K562 (cell line): Measurements from ENCODE around the gene AFF2. TPM values are rescaled to one million over a fixed set of nuclear protein-coding genes. Genes with fewer than 3 reads are reported as not detected.

Source experiments
- ATAC-seq: fragments of 200-7000 bp; cut with Tn5 transposase; 3 replicates; pipeline ENCODE4 v1.9.1; 2020; ENCODE audit warnings: moderate library complexity
- BruUV-seq: library from RNA; stranded (reverse); fragments of 400-500 nt; replicated peaks from 2 replicates; lab custom pipeline; 2021; lab: Mats Ljungman, UMichigan
- CTCF ChIA-PET: fragments of 300-600 bp; formaldehyde crosslinking; extraction: SDS; loops from one replicate; lab custom pipeline; 2021; ENCODE audit warnings: low intra/inter-chr PET ratio; lab: Yijun Ruan, JAX
- POLR2A ChIA-PET: fragments of 300-600, 350-650 bp; sonication (Branson Sonifier 250); formaldehyde crosslinking; extraction: SDS; loops from one replicate; lab custom pipeline; 2021; ENCODE audit warnings: antibody characterized with exemption, inconsistent platforms; lab: Yijun Ruan, JAX
- DNase-seq, 4 experiments: peaks; one replicate each; pipeline versions ENCODE4 v3.0.0 to v3.0.0-alpha.2; 2011 to 2018; ENCODE audit warnings: low spot score in 3 of 4, mixed read lengths in 3 of 4; ENCODE audit errors: extremely low read depth in 1 of 4
- FAIRE-seq: peaks from 2 replicates; lab custom pipeline; 2011; peaks lifted over from hg19 to GRCh38; lab: Jason Lieb, UNC
- H2AFZ ChIP-seq: 2 replicates; pipeline ENCODE4 v1.6.0; 2011; ENCODE audit warnings: low read depth, low read length, control low read depth, inconsistent platforms
- H3K27ac ChIP-seq: fragments of 200-600 bp; 3 replicates; pipeline ENCODE4 v1.8.0; 2011; ENCODE audit warnings: low read depth, mild to moderate bottlenecking, control low read depth, inconsistent platforms, low read length, moderate library complexity, mixed read lengths; ENCODE audit errors: extremely low read depth
- H3K27me3 ChIP-seq, 2 experiments: fragments of 300-600 bp in 1 of 2; 2 replicates in 1 of 2; 3 replicates in 1 of 2; pipeline versions ENCODE4 v1.6.0 to v1.8.0; 2011; ENCODE audit warnings: inconsistent platforms in 2 of 2, low read length in 2 of 2, mild to moderate bottlenecking in 1 of 2, mixed read lengths in 1 of 2, moderate library complexity in 1 of 2; ENCODE audit not compliant: control insufficient read depth in 2 of 2, insufficient read depth in 2 of 2
- H3K36me3 ChIP-seq: fragments of 300-600 bp; 3 replicates; pipeline ENCODE4 v1.8.0; 2011; ENCODE audit warnings: mild to moderate bottlenecking, low read length, inconsistent platforms; ENCODE audit not compliant: control insufficient read depth, insufficient read depth
- H3K4me1 ChIP-seq, 2 experiments: fragments of 200-600 bp in 1 of 2; replicated peaks in 1 of 2; 2 replicates in 1 of 2; 3 replicates in 1 of 2; pipeline versions ENCODE4 v1.5.1 to v1.8.0; 2011; ENCODE audit warnings: inconsistent platforms in 2 of 2, low read length in 2 of 2, mild to moderate bottlenecking in 1 of 2, mixed read lengths in 1 of 2, moderate library complexity in 1 of 2; ENCODE audit not compliant: control insufficient read depth in 2 of 2, insufficient read depth in 2 of 2
- H3K4me2 ChIP-seq: 2 replicates; pipeline ENCODE4 v1.6.1; 2011; ENCODE audit warnings: low read length, control low read depth, inconsistent platforms, mixed read lengths; ENCODE audit not compliant: insufficient read depth
- H3K4me3 ChIP-seq: fragments of 200-600 bp; sonication (generic), shearing (Covaris generic); 2 replicates; pipeline ENCODE4 v1.5.1; 2016; ENCODE audit warnings: control low read depth, inconsistent platforms
- H3K79me2 ChIP-seq: fragments of 200-600 bp; 3 replicates; pipeline ENCODE4 v1.8.0; 2011; ENCODE audit warnings: low read length, inconsistent platforms; ENCODE audit not compliant: control insufficient read depth, insufficient read depth
- H3K9ac ChIP-seq, 2 experiments: 2 replicates each; pipeline versions ENCODE4 v1.6.0 to v1.6.1; 2011; ENCODE audit warnings: low read depth in 2 of 2, low read length in 2 of 2, control low read depth in 1 of 2, inconsistent platforms in 1 of 2, mild to moderate bottlenecking in 1 of 2, mixed read lengths in 1 of 2; ENCODE audit not compliant: insufficient read depth in 1 of 2
- H3K9me1 ChIP-seq: one replicate; pipeline ENCODE4 v1.6.0; 2011; ENCODE audit warnings: inconsistent platforms, mild to moderate bottlenecking, low read length, moderate library complexity; ENCODE audit not compliant: control insufficient read depth, insufficient read depth
- H3K9me3 ChIP-seq: replicated peaks from 2 replicates; pipeline ENCODE4 v1.5.1; 2011; ENCODE audit warnings: low read depth, low read length, inconsistent platforms; ENCODE audit not compliant: control insufficient read depth, insufficient read depth
- H4K20me1 ChIP-seq: replicated peaks from 2 replicates; pipeline ENCODE4 v1.6.1; 2011; ENCODE audit warnings: low read length, inconsistent platforms, mixed read lengths; ENCODE audit not compliant: control insufficient read depth, insufficient read depth
- ARID1B ChIP-seq: fragments of 450-650 bp; IDR thresholded peaks from 2 replicates; pipeline ENCODE4 v1.6.1; 2016; ENCODE audit warnings: antibody characterized with exemption, mild to moderate bottlenecking, inconsistent platforms
- ATF4 ChIP-seq: fragments of 450-650 bp; formaldehyde crosslinking; IDR thresholded peaks from 2 replicates; pipeline ENCODE4 v1.4.0; 2022; ENCODE audit warnings: mild to moderate bottlenecking, moderate library complexity
- C11orf30 ChIP-seq: fragments of 450-650 bp; IDR thresholded peaks from 2 replicates; pipeline ENCODE4 v1.6.1; 2016; ENCODE audit warnings: low read depth, mild to moderate bottlenecking
- CBX3 ChIP-seq, 2 experiments: IDR thresholded peaks; 1 replicate in 1 of 2; 2 replicates in 1 of 2; pipeline ENCODE4 v1.6.1; 2012; ENCODE audit warnings: inconsistent platforms in 2 of 2, low read length in 2 of 2, borderline replicate concordance in 1 of 2, control low read depth in 1 of 2
- DPF2 ChIP-seq: fragments of 450-650 bp; IDR thresholded peaks from 2 replicates; pipeline ENCODE4 v1.6.1; 2016
- EP300 ChIP-seq: IDR thresholded peaks from 2 replicates; pipeline ENCODE4 v1.6.1; 2012; ENCODE audit warnings: low read length, improper control_type of control experiment
- FOXP1 ChIP-seq: sonication (generic); formaldehyde crosslinking; IDR thresholded peaks from 2 replicates; pipeline ENCODE4 v1.8.0; 2022; ENCODE audit warnings: mild to moderate bottlenecking, missing genetic modification reagents
- KAT2B ChIP-seq: IDR thresholded peaks from one replicate; pipeline ENCODE4 v1.6.1; 2012; ENCODE audit warnings: low read depth, mild to moderate bottlenecking, control low read depth, inconsistent platforms, low read length, moderate library complexity
- KLF16 ChIP-seq: IDR thresholded peaks from 2 replicates; pipeline ENCODE4 v1.6.1; 2016; ENCODE audit warnings: antibody characterized with exemption
- MAFF ChIP-seq: IDR thresholded peaks from 2 replicates; pipeline ENCODE4 v1.6.1; 2012; ENCODE audit warnings: low read length, improper control_type of control experiment
- MAFG ChIP-seq: fragments of 450-650 bp; conservative IDR thresholded peaks from 2 replicates; pipeline ENCODE4 v1.6.1; 2016; ENCODE audit warnings: missing genetic modification characterization, missing compliant biosample characterization
- MAFK ChIP-seq: IDR thresholded peaks from 2 replicates; pipeline ENCODE4 v1.6.1; 2011; ENCODE audit warnings: low read length, improper control_type of control experiment
- NFE2 ChIP-seq: IDR thresholded peaks from 2 replicates; pipeline ENCODE4 v1.6.1; 2014; ENCODE audit warnings: antibody characterized with exemption, low read depth
- NRF1 ChIP-seq, 2 experiments: fragments of 450-650 bp; IDR thresholded peaks in 1 of 2; conservative IDR thresholded peaks in 1 of 2; 2 replicates each; pipeline ENCODE4 v1.6.1; 2014; ENCODE audit warnings: mild to moderate bottlenecking in 2 of 2
- PREB ChIP-seq: sonication (generic); formaldehyde crosslinking; IDR thresholded peaks from 2 replicates; pipeline ENCODE4 v1.8.1; 2023; ENCODE audit warnings: mild to moderate bottlenecking, missing genetic modification reagents
- SMAD2 ChIP-seq: fragments of 150-350 bp; IDR thresholded peaks from 2 replicates; pipeline ENCODE4 v1.6.1; 2014; ENCODE audit warnings: low read depth, mild to moderate bottlenecking, low read length
- SREBF1 ChIP-seq: fragments of 150-350 bp; IDR thresholded peaks from 2 replicates; pipeline ENCODE4 v1.6.1; 2014; ENCODE audit warnings: antibody characterized with exemption, low read depth, low read length, borderline replicate concordance
- TAF7 ChIP-seq: fragments of 450-650 bp; IDR thresholded peaks from 2 replicates; pipeline ENCODE4 v1.6.1; 2016; ENCODE audit warnings: missing genetic modification characterization, missing compliant biosample characterization
- TAL1 ChIP-seq: fragments of 450-650 bp; IDR thresholded peaks from 2 replicates; pipeline ENCODE4 v1.6.1; 2016; ENCODE audit warnings: mild to moderate bottlenecking
- TCF3 ChIP-seq: sonication (generic); formaldehyde crosslinking; IDR thresholded peaks from 2 replicates; pipeline ENCODE4 v1.4.0; 2020; ENCODE audit warnings: mild to moderate bottlenecking, missing genetic modification reagents
- TRIM24 ChIP-seq, 2 experiments: fragments of 450-650 bp; IDR thresholded peaks; 2 replicates each; pipeline ENCODE4 v1.6.1; 2016
- ZNF197 ChIP-seq: fragments of 200-800 bp; sonication (Bioruptor generic); IDR thresholded peaks from 2 replicates; pipeline ENCODE4 v1.6.1; 2016; ENCODE audit warnings: low read depth, missing genetic modification characterization, missing compliant biosample characterization
- ZNF830 ChIP-seq: fragments of 250-450 bp; sonication (Bioruptor Pico); IDR thresholded peaks from 2 replicates; pipeline ENCODE4 v1.5.0; 2021; ENCODE audit warnings: mild to moderate bottlenecking
- ZSCAN32 ChIP-seq: fragments of 450-650 bp; formaldehyde crosslinking; IDR thresholded peaks from 2 replicates; pipeline ENCODE4 v1.4.0; 2020; ENCODE audit warnings: mild to moderate bottlenecking, moderate library complexity
- WGBS: fragments of 100-300 bp; shearing (Covaris generic); methylation state at CpG from one replicate; pipeline ENCODE4 v1.1.6; 2016; ENCODE audit warnings: low coverage, mixed read lengths; ENCODE audit not compliant: insufficient coverage; ENCODE audit errors: missing lambda C conversion rate; 5-methylcytosine and 5-hydroxymethylcytosine counted together
- in situ Hi-C: fragments of 300-500 bp; cut with MboI; formaldehyde crosslinking; loops from 4 replicates; pipeline ENCODE4 v1.15.0; 2018; ENCODE audit warnings: inconsistent platforms, mixed read lengths
- intact Hi-C: fragments of 100-400 bp; cut with micrococcal nuclease; formaldehyde crosslinking; loops from 2 replicates; pipeline ENCODE4 v1.14.2; 2022
- polyA plus RNA-seq, 8 experiments: library from polyadenylated mRNA; depleted of rRNA in 4 of 8; stranded (reverse) in 5 of 8; unstranded in 3 of 8; fragments of >200 nt; fragmentation: Nextera tagmentation in 2 of 8; fragmentation: Illumina TruSeq in 1 of 8; extraction: Ambion mirVana in 2 of 8; extraction: Trizol in 1 of 8; gene quantifications; 2 replicates each; pipeline versions ENCODE4 v1.2.1 to v1.2.3, GENCODE V29; 2011 to 2014; ENCODE audit warnings: inconsistent platforms in 1 of 8, missing spikeins in 1 of 8
- total RNA-seq, 7 experiments: library from RNA; depleted of rRNA in 6 of 7; stranded (reverse); fragments of >200 nt in 6 of 7; fragmentation: Illumina TruSeq in 2 of 7; extraction: Trizol in 2 of 7; gene quantifications; 2 replicates each; pipeline versions ENCODE4 v1.2.1 to v1.2.3, GENCODE V29; 2011 to 2021; ENCODE audit warnings: low replicate concordance in 1 of 7

Gene AFF2
- total and polyA plus RNA-seq, 9 of the 15 experiments (the other 6 are each of a cell fraction or from before 2014, with no cell fraction given): 0.01 to 0.20 (median 0.07) TPM

GRCh38 chrX:148618470-148619445 lies 118.3 kb downstream of the AFF2 start:
- POLR2A ChIA-PET: no interaction called here
- peak; percentile 77 for ATAC-seq
- BruUV-seq: no TSS peak
- Histone ChIP-seq H3K36me3 (no peaks in the 10 kb centered on the region), H3K79me2 (no peaks in the 10 kb centered on the region), H3K9ac (no peak overlapping the region), H3K9me1 (no peaks in the 10 kb centered on the region), H3K27me3 (no peaks in the 10 kb centered on the region), H4K20me1 (no peaks in the 10 kb centered on the region), H3K4me2 (peak overlapping the region; percentile 24; the same call in 1 of the 2 replicates), H3K4me1 (peaks cover 0 to 6% of the 10 kb centered on the region in 2 experiments; a peak in 1 of 5 replicates), H3K4me3 (no peak overlapping the region), H2AFZ (no peak overlapping the region), H3K27ac (no peak overlapping the region), H3K9me3 (no peaks in the 10 kb centered on the region; the same call in 1 of the 2 replicates)
- WGBS: 7% methylated on average over 3 of the region's 3 CpGs
- CTCF ChIA-PET: no interaction called here
- peak in 2 of 4 experiments; percentile 21 to 50 for DNase-seq
- in situ Hi-C loops (no loop called here), intact Hi-C loops (no loop called here)
- FAIRE-seq: no peak
- TF ChIP-seq TCF3 (CRISPR knock-in tag) (peak; percentile 13; the same call in 1 of the 2 replicates), TAF7 (tag) (no peak), DPF2 (peak; percentile 55), MAFG (tag) (peak; percentile 75), C11orf30 (peak; percentile 80), ATF4 (no peak), ZSCAN32 (CRISPR knock-in tag) (no peak), FOXP1 (no peak), TAL1 (peak; percentile 67), MAFF (peak; percentile 92), SREBF1 (no peak), ARID1B (peak; percentile 78), NRF1 (conservative IDR thresholded peaks at IDR 0.05 in 1 of 2, IDR thresholded peaks at IDR 0.05 in 1 of 2) (no peak), TRIM24 (IDR thresholded peaks at IDR 0.05) (no peak), ZNF197 (CRISPR knock-in tag) (no peak), MAFK (peak; percentile 92), KLF16 (0 out of 2 replicates have a peak, but pooled peaks have one; percentile 26), CBX3 (IDR thresholded peaks at IDR 0.05; ENCODE audit: borderline replicate concordance in 1 of 2, low read length in 2 of 2) (no peak), EP300 (peak; percentile 63), PREB (CRISPR knock-in tag) (no peak), ZNF830 (CRISPR knock-in tag) (no peak), SMAD2 (no peak), KAT2B (no peak), NFE2 (0 out of 2 replicates have a peak, but pooled peaks have one; percentile 6)
